H1 (cell line): ENCODE measurements around the gene EME2. TPM values are rescaled to one million over a fixed set of nuclear protein-coding genes. Genes with fewer than 3 reads are reported as not detected.

Experiments used
- CTCF ChIA-PET: fragments of 300-600 bp; sonication (Branson Sonifier 250); formaldehyde crosslinking; loops from one replicate; lab custom pipeline; 2021; ENCODE audit not compliant: partially characterized antibody; lab: Charles Lee
- POLR2A ChIA-PET: fragments of 300-600 bp; sonication (Branson Sonifier 250); formaldehyde crosslinking; loops from one replicate; lab custom pipeline; 2021; ENCODE audit warnings: inconsistent platforms; ENCODE audit not compliant: partially characterized antibody; lab: Charles Lee
- DNase-seq, 2 experiments: peaks; one replicate each; pipeline versions ENCODE4 v3.0.0 to v3.0.0-alpha.2; 2010 to 2022; ENCODE audit warnings: low spot score in 2 of 2, low read depth in 1 of 2, mixed read lengths in 1 of 2
- FAIRE-seq: peaks from 2 replicates; lab custom pipeline; 2011; peaks lifted over from hg19 to GRCh38; lab: Jason Lieb, UNC
- H2AFZ ChIP-seq: 2 replicates; pipeline ENCODE4 v1.8.1; 2012; ENCODE audit warnings: low read length, inconsistent platforms
- H2AK5ac ChIP-seq: 2 replicates; pipeline ENCODE4 v1.6.1; 2013; ENCODE audit warnings: low read depth, low read length
- H2BK120ac ChIP-seq: replicated peaks from 2 replicates; pipeline ENCODE3; 2013; ENCODE audit warnings: low read depth, low read length, inconsistent platforms
- H2BK12ac ChIP-seq: 2 replicates; pipeline ENCODE4 v1.6.1; 2013; ENCODE audit warnings: low read depth, low read length
- H2BK15ac ChIP-seq: 2 replicates; pipeline ENCODE4 v1.6.1; 2013; ENCODE audit warnings: low read length
- H2BK20ac ChIP-seq: 2 replicates; pipeline ENCODE4 v1.6.1; 2013; ENCODE audit warnings: low read length
- H2BK5ac ChIP-seq: 2 replicates; pipeline ENCODE4 v1.6.1; 2013; ENCODE audit warnings: low read depth, low read length
- H3K14ac ChIP-seq: 2 replicates; pipeline ENCODE4 v1.6.1; 2013; ENCODE audit warnings: inconsistent platforms; ENCODE audit not compliant: insufficient read length
- H3K18ac ChIP-seq: 2 replicates; pipeline ENCODE4 v1.6.1; 2013; ENCODE audit warnings: low read length; ENCODE audit errors: extremely low read depth
- H3K23ac ChIP-seq: 2 replicates; pipeline ENCODE4 v1.6.1; 2013; ENCODE audit warnings: inconsistent platforms; ENCODE audit not compliant: insufficient read length
- H3K23me2 ChIP-seq: 2 replicates; pipeline ENCODE4 v1.6.1; 2013; ENCODE audit warnings: low read depth, low read length
- H3K27ac ChIP-seq: 2 replicates; pipeline ENCODE4 v1.6.1; 2011; ENCODE audit warnings: low read depth, low read length, inconsistent platforms
- H3K27me3 ChIP-seq, 4 experiments: replicated peaks in 1 of 4; 1 replicate in 1 of 4; 2 replicates in 3 of 4; pipeline versions ENCODE4 v1.6.1 to v1.8.1; 2011 to 2013; ENCODE audit warnings: low read length in 3 of 4, mild to moderate bottlenecking in 3 of 4, inconsistent platforms in 2 of 4, mixed read lengths in 2 of 4, moderate library complexity in 1 of 4; ENCODE audit not compliant: control insufficient read depth in 3 of 4, insufficient read depth in 3 of 4; ENCODE audit errors: extremely low read depth in 1 of 4
- H3K36me3 ChIP-seq, 4 experiments: 2 replicates each; pipeline versions ENCODE4 v1.6.1 to v1.8.1; 2011 to 2013; ENCODE audit warnings: mild to moderate bottlenecking in 4 of 4, low read length in 3 of 4, moderate library complexity in 2 of 4, control low read depth in 1 of 4, inconsistent platforms in 1 of 4; ENCODE audit not compliant: insufficient read depth in 4 of 4, control insufficient read depth in 2 of 4
- H3K4ac ChIP-seq: replicated peaks from 2 replicates; pipeline ENCODE3; 2013; ENCODE audit warnings: low read length, low read depth, mixed read lengths, inconsistent platforms; ENCODE audit not compliant: insufficient read length
- H3K4me1 ChIP-seq, 4 experiments: replicated peaks in 1 of 4; 1 replicate in 1 of 4; 2 replicates in 3 of 4; pipeline versions ENCODE4 v1.6.1 to v1.8.1; 2011 to 2013; ENCODE audit warnings: low read length in 3 of 4, inconsistent platforms in 2 of 4, mixed read lengths in 1 of 4; ENCODE audit not compliant: insufficient read depth in 4 of 4, control insufficient read depth in 3 of 4
- H3K4me2 ChIP-seq, 2 experiments: 2 replicates each; pipeline versions ENCODE4 v1.6.1 to v1.8.1; 2011 to 2013; ENCODE audit warnings: low read depth in 2 of 2, low read length in 2 of 2, control low read depth in 1 of 2, inconsistent platforms in 1 of 2, mild to moderate bottlenecking in 1 of 2; ENCODE audit not compliant: insufficient read depth in 1 of 2
- H3K4me3 ChIP-seq, 4 experiments: fragments of 200-600, 300-600 bp in 1 of 4; sonication (generic), shearing (Covaris generic), sonication (Bioruptor Twin) in 1 of 4; 2 replicates each; pipeline versions ENCODE4 v1.5.1 to v1.8.1; 2011 to 2016; ENCODE audit warnings: low read length in 4 of 4, low read depth in 3 of 4, control low read depth in 2 of 4, inconsistent platforms in 2 of 4, mild to moderate bottlenecking in 2 of 4, mixed read lengths in 1 of 4, moderate library complexity in 1 of 4; ENCODE audit not compliant: insufficient read depth in 2 of 4; ENCODE audit errors: extremely low read depth in 1 of 4
- H3K56ac ChIP-seq: replicated peaks from 2 replicates; pipeline ENCODE3; 2013; ENCODE audit warnings: low read depth, mild to moderate bottlenecking, mixed read lengths, low read length, inconsistent platforms; ENCODE audit not compliant: insufficient read length
- H3K79me1 ChIP-seq: 2 replicates; pipeline ENCODE4 v1.6.1; 2013; ENCODE audit warnings: low read depth, low read length, control low read depth
- H3K79me2 ChIP-seq, 2 experiments: 2 replicates each; pipeline versions ENCODE4 v1.6.1 to v1.8.1; 2012 to 2013; ENCODE audit warnings: low read length in 2 of 2, mild to moderate bottlenecking in 2 of 2, inconsistent platforms in 1 of 2; ENCODE audit not compliant: insufficient read depth in 2 of 2, control insufficient read depth in 1 of 2
- H3K9ac ChIP-seq, 4 experiments: replicated peaks in 1 of 4; 1 replicate in 1 of 4; 2 replicates in 3 of 4; pipeline versions ENCODE4 v1.6.1 to v1.8.1; 2011 to 2013; ENCODE audit warnings: low read depth in 3 of 4, low read length in 3 of 4, control low read depth in 2 of 4, mild to moderate bottlenecking in 2 of 4, moderate library complexity in 2 of 4, inconsistent platforms in 1 of 4; ENCODE audit errors: extremely low read depth in 1 of 4
- H3K9me3 ChIP-seq, 2 experiments: 2 replicates each; pipeline versions ENCODE4 v1.6.1 to v1.8.1; 2012 to 2013; ENCODE audit warnings: mild to moderate bottlenecking in 2 of 2, moderate library complexity in 2 of 2, control low read depth in 1 of 2, inconsistent platforms in 1 of 2, low read depth in 1 of 2, low read length in 1 of 2, mixed read lengths in 1 of 2; ENCODE audit not compliant: insufficient read depth in 2 of 2
- H4K20me1 ChIP-seq, 2 experiments: replicated peaks in 1 of 2; 2 replicates each; pipeline versions ENCODE3 to v1.8.1; 2011 to 2013; ENCODE audit warnings: inconsistent platforms in 2 of 2, low read length in 2 of 2, mild to moderate bottlenecking in 1 of 2; ENCODE audit not compliant: insufficient read depth in 2 of 2, control insufficient read depth in 1 of 2
- H4K5ac ChIP-seq: 2 replicates; pipeline ENCODE4 v1.6.1; 2013; ENCODE audit warnings: low read length, low read depth, mixed read lengths, inconsistent platforms; ENCODE audit not compliant: insufficient read length
- H4K8ac ChIP-seq: 2 replicates; pipeline ENCODE4 v1.8.0; 2013; ENCODE audit warnings: mild to moderate bottlenecking, moderate library complexity, low read length, inconsistent platforms; ENCODE audit not compliant: insufficient read depth; ENCODE audit errors: extremely low read depth
- H4K91ac ChIP-seq: replicated peaks from 2 replicates; pipeline ENCODE3; 2013; ENCODE audit warnings: low read length, mixed read lengths, inconsistent platforms; ENCODE audit not compliant: insufficient read length
- EP300 ChIP-seq, 2 experiments: IDR thresholded peaks; 1 replicate in 1 of 2; 2 replicates in 1 of 2; pipeline ENCODE4 v1.6.1; 2011 to 2012; ENCODE audit warnings: low read depth in 2 of 2, low read length in 2 of 2, mild to moderate bottlenecking in 2 of 2, borderline replicate concordance in 1 of 2, inconsistent platforms in 1 of 2, moderate library complexity in 1 of 2
- GTF2F1 ChIP-seq: IDR thresholded peaks from 2 replicates; pipeline ENCODE4 v1.6.1; 2012; ENCODE audit warnings: low read depth, low read length, improper control_type of control experiment, borderline replicate concordance
- KDM4A ChIP-seq: IDR thresholded peaks from one replicate; pipeline ENCODE4 v1.7.1; 2012; ENCODE audit warnings: low read depth, mild to moderate bottlenecking, moderate library complexity, low read length, inconsistent platforms; ENCODE audit not compliant: severe bottlenecking
- SIRT6 ChIP-seq: IDR thresholded peaks from one replicate; pipeline ENCODE4 v1.7.1; 2012; ENCODE audit warnings: low read length, inconsistent platforms
- WGBS, 2 experiments: shearing (Covaris generic) in 1 of 2; methylation state at CpG; one replicate each; pipeline versions ENCODE4 v1.1.6 to v1.1.7; 2013 to 2015; ENCODE audit warnings: low lambda C conversion rate in 2 of 2, mixed read lengths in 2 of 2, inconsistent platforms in 1 of 2, low coverage in 1 of 2, missing lambda C conversion rate in 1 of 2; ENCODE audit not compliant: insufficient replicate concordance in 2 of 2, insufficient coverage in 1 of 2, insufficient read length in 1 of 2; ENCODE audit errors: extremely low coverage in 1 of 2, missing lambda C conversion rate in 1 of 2; 5-methylcytosine and 5-hydroxymethylcytosine counted together
- polyA plus RNA-seq, 7 experiments: library from polyadenylated mRNA; depleted of rRNA in 3 of 7; stranded (reverse) in 5 of 7; unstranded in 2 of 7; fragments of >200 nt in 5 of 7; fragments of 200-250 nt in 2 of 7; gene quantifications; 1 replicate in 5 of 7; 2 replicates in 1 of 7; 4 replicates in 1 of 7; pipeline versions ENCODE4 v1.2.1 to v1.2.3, GENCODE V29; 2011 to 2013; ENCODE audit warnings: missing spikeins in 2 of 7, mixed read lengths in 2 of 7
- total RNA-seq: library from RNA; stranded (reverse); fragmentation: NEBNext Ultra II Directional; extraction: Animal tissue kit (Norgen Biotek cat#: 25700); gene quantifications from 2 replicates; pipeline ENCODE4 v1.2.1, GENCODE V29; 2021

The EME2 gene
- total and polyA plus RNA-seq, 2 of the 8 experiments (the other 6 are each of a cell fraction or from before 2014, with no cell fraction given) = 13.1 to 19.7 TPM

- no peak overlapping the region; a peak in 1 of 7 replicates for H3K9ac ChIP-seq
- H2AK5ac ChIP-seq = no peak overlapping the region
- H3K23me2 ChIP-seq = peaks cover 3% of the 10 kb centered on the region; the same call in 1 of the 2 replicates
- 90% methylated on average over 15 of the region's 15 CpGs; no CpG with 5 or more reads in 1 of the 2 experiments for WGBS, 2 experiments
- H3K27me3 ChIP-seq = peaks cover 0 to 5% (median 0%) of the 10 kb centered on the region in 4 experiments; a peak in 4 of 7 replicates
- DNase-seq (no peak), FAIRE-seq (no peak)
- H3K4me2 ChIP-seq = peak overlapping the region; percentile 70 to 98
- no peak overlapping the region for H3K4ac ChIP-seq
- ChIA-PET POLR2A (interaction anchor here (1.3 to 1.6 kb wide), 2 partner anchors 44 to 137 kb away, joined by 3 read pairs; no protein-coding TSS in a partner anchor), CTCF (interaction anchor here (2.1 to 2.9 kb wide), 2 partner anchors 11 to 43 kb away, joined by 10 to 14 read pairs; partner anchors contain the start of genes NUBP2 and SPSB3)
- H3K36me3 ChIP-seq = no peaks in the 10 kb centered on the region; a peak in 1 of 8 replicates
- H2BK20ac ChIP-seq = no peak overlapping the region
- H3K79me2 ChIP-seq = peaks cover 0 to 20% of the 10 kb centered on the region in 2 experiments; a peak in 2 of 4 replicates
- no peak overlapping the region for H2BK12ac ChIP-seq
- H4K5ac ChIP-seq = no peak overlapping the region
- no peak overlapping the region for H3K23ac ChIP-seq
- H2BK5ac ChIP-seq = no peak overlapping the region
- H2BK120ac ChIP-seq = no peak overlapping the region
- peaks cover 2 to 12% of the 10 kb centered on the region in 2 experiments for H4K20me1 ChIP-seq
- H3K4me1 ChIP-seq = peaks cover 0 to 10% (median 3%) of the 10 kb centered on the region in 4 experiments; a peak in 5 of 7 replicates
- H3K9me3 ChIP-seq = no peaks in the 10 kb centered on the region
- peaks cover 10% of the 10 kb centered on the region for H3K79me1 ChIP-seq
- no peak overlapping the region for H3K18ac ChIP-seq
- H4K8ac ChIP-seq = no peak overlapping the region
- H3K14ac ChIP-seq = no peak overlapping the region
- TF ChIP-seq KDM4A (no peak), EP300 (IDR thresholded peaks at IDR 0.05; ENCODE audit: borderline replicate concordance in 1 of 2, low read depth in 2 of 2, low read length in 2 of 2) (no peak), GTF2F1 (no peak), SIRT6 (no peak)
- H4K91ac ChIP-seq = no peak overlapping the region
- no peak overlapping the region for H2BK15ac ChIP-seq
- peak overlapping the region; percentile 43 to 86 (median 66); a peak in 7 of 8 replicates for H3K4me3 ChIP-seq
- H3K56ac ChIP-seq = no peak overlapping the region
- H2AFZ ChIP-seq = no peak overlapping the region
- H3K27ac ChIP-seq = no peak overlapping the region
Measured at GRCh38 chr16:1825381-1825863, 52.8 kb downstream of the EME2 start.
